GM12891 (cell line): Measurements from ENCODE around the gene SLC9A5.

Experiments used
- PAX5 ChIP-seq: IDR thresholded peaks from 2 replicates; pipeline ENCODE4 v1.6.1; 2011; ENCODE audit warnings: low read length, moderate library complexity, mild to moderate bottlenecking; ENCODE audit not compliant: insufficient read depth, severe bottlenecking
- POLR2A ChIP-seq: IDR thresholded peaks from 2 replicates; pipeline ENCODE4 v1.6.1; 2011; ENCODE audit warnings: low read depth, low read length, control low read depth
- POLR2AphosphoS5 ChIP-seq: IDR thresholded peaks from 2 replicates; pipeline ENCODE4 v1.6.1; 2011; ENCODE audit warnings: low read depth, low read length, control low read depth
- POU2F2 ChIP-seq: IDR thresholded peaks from 2 replicates; pipeline ENCODE4 v1.6.1; 2011; ENCODE audit warnings: low read depth, mild to moderate bottlenecking, control low read depth, low read length, moderate library complexity
- TAF1 ChIP-seq: IDR thresholded peaks from 2 replicates; pipeline ENCODE4 v1.6.1; 2011; ENCODE audit warnings: low read depth, low read length, control low read depth

- TF ChIP-seq POLR2A (no peak), POU2F2 (no peak), TAF1 (no peak), PAX5 (no peak), POLR2AphosphoS5 (no peak)
These were observed 8.3 kb upstream of the SLC9A5 start for GRCh38 chr16:67240506-67240905.
